ENCODE results near the gene SLIT3. TPM values are rescaled to one million over a fixed set of nuclear protein-coding genes. Genes with fewer than 3 reads are reported as not detected.

Gene SLIT3
- total RNA-seq, 1 donor from 2014 or later: 52.8 TPM

GRCh38 chr5:169050146-169050571 is 250.8 kb downstream of the SLIT3 start:
- no peaks in the 10 kb centered on the region for H3K27me3 ChIP-seq
- H3K27ac ChIP-seq: no peak overlapping the region
- no peak overlapping the region for H3K4me3 ChIP-seq
- intact Hi-C loops (cut with DNase I): no loop called here
- TF ChIP-seq POLR2AphosphoS5 (IDR thresholded peaks at IDR 0.05; ENCODE audit: insufficient read depth in 1 of 2, low read depth in 1 of 2): no peak
- no peak for TF ChIP-seq POLR2A (IDR thresholded peaks at IDR 0.05)
- no peak for TF ChIP-seq CTCF (IDR thresholded peaks at IDR 0.05)
- no peaks in the 10 kb centered on the region for H3K36me3 ChIP-seq
- H3K4me1 ChIP-seq: no peaks in the 10 kb centered on the region
- H3K9me3 ChIP-seq: no peaks in the 10 kb centered on the region
- no peak for DNase-seq (ENCODE audit: extremely low spot score in 2 of 2)

- TF ChIP-seq POLR2A (IDR thresholded peaks at IDR 0.05) (no peak), CTCF (IDR thresholded peaks at IDR 0.05) (no peak), POLR2AphosphoS5 (IDR thresholded peaks at IDR 0.05; ENCODE audit: insufficient read depth in 1 of 2, low read depth in 1 of 2) (no peak)
- intact Hi-C loops (cut with DNase I): no loop called here
- Histone ChIP-seq H3K27ac (no peak overlapping the region), H3K9me3 (no peaks in the 10 kb centered on the region), H3K4me3 (no peak overlapping the region), H3K27me3 (no peaks in the 10 kb centered on the region), H3K4me1 (no peaks in the 10 kb centered on the region), H3K36me3 (no peaks in the 10 kb centered on the region)
- DNase-seq (ENCODE audit: extremely low spot score in 2 of 2): no peak
Observed at GRCh38 chr5:169049712-169050111, 251.2 kb downstream of the SLIT3 start.

GRCh38 chr5:169048181-169049125 is 252.5 kb downstream of the SLIT3 start:
- intact Hi-C loops (cut with DNase I): no loop called here
- Histone ChIP-seq H3K4me1 (no peaks in the 10 kb centered on the region), H3K4me3 (no peak overlapping the region), H3K36me3 (no peaks in the 10 kb centered on the region), H3K9me3 (no peaks in the 10 kb centered on the region), H3K27me3 (no peaks in the 10 kb centered on the region), H3K27ac (no peak overlapping the region)
- DNase-seq (ENCODE audit: extremely low spot score in 2 of 2): no peak
- TF ChIP-seq POLR2AphosphoS5 (IDR thresholded peaks at IDR 0.05; ENCODE audit: insufficient read depth in 1 of 2, low read depth in 1 of 2): no peak
- no peak for TF ChIP-seq CTCF (IDR thresholded peaks at IDR 0.05)
- no peak for TF ChIP-seq POLR2A (IDR thresholded peaks at IDR 0.05)

GRCh38 chr5:169044962-169045361 is 256.0 kb downstream of the SLIT3 start:
- DNase-seq (ENCODE audit: extremely low spot score in 2 of 2): no peak
- TF ChIP-seq POLR2A (IDR thresholded peaks at IDR 0.05) (no peak), POLR2AphosphoS5 (IDR thresholded peaks at IDR 0.05; ENCODE audit: insufficient read depth in 1 of 2, low read depth in 1 of 2) (no peak), CTCF (IDR thresholded peaks at IDR 0.05) (no peak)
- Histone ChIP-seq H3K27ac (no peak overlapping the region), H3K36me3 (no peaks in the 10 kb centered on the region), H3K4me3 (no peak overlapping the region), H3K4me1 (no peaks in the 10 kb centered on the region), H3K9me3 (no peaks in the 10 kb centered on the region), H3K27me3 (no peaks in the 10 kb centered on the region)
- intact Hi-C loops (cut with DNase I): no loop called here

- intact Hi-C loops (cut with DNase I): no loop called here
- Histone ChIP-seq H3K9me3 (no peaks in the 10 kb centered on the region), H3K4me1 (no peaks in the 10 kb centered on the region), H3K36me3 (no peaks in the 10 kb centered on the region), H3K27ac (no peak overlapping the region), H3K4me3 (no peak overlapping the region), H3K27me3 (no peaks in the 10 kb centered on the region)
- TF ChIP-seq POLR2A (IDR thresholded peaks at IDR 0.05) (no peak), CTCF (IDR thresholded peaks at IDR 0.05) (no peak), POLR2AphosphoS5 (IDR thresholded peaks at IDR 0.05; ENCODE audit: insufficient read depth in 1 of 2, low read depth in 1 of 2) (no peak)
- no peak for DNase-seq (ENCODE audit: extremely low spot score in 2 of 2)
Observed at GRCh38 chr5:169041180-169041579, 259.8 kb downstream of the SLIT3 start.
